Uterus (tissue), 4 donors: ENCODE data around the gene CLSTN2. TPM values are rescaled to one million over a fixed set of nuclear protein-coding genes. Genes with fewer than 3 reads are reported as not detected.

Experiments
- DNase-seq, 2 donors: peaks; one replicate each; pipeline ENCODE4 v3.0.0-alpha.2; 2019 to 2020
- H3K27ac ChIP-seq, 2 donors: fragments of 200-600 bp; sonication (generic); 1 replicate in 1 of 2; 2 replicates in 1 of 2; pipeline ENCODE4 v1.5.1; 2016 to 2018
- H3K27me3 ChIP-seq, 2 donors: fragments of 200-600 bp; sonication (generic); one replicate each; pipeline ENCODE4 v1.5.1; 2018 to 2019; ENCODE audit warnings: control low read depth in 1 of 2
- H3K36me3 ChIP-seq, 2 donors: fragments of 200-600 bp; sonication (generic); one replicate each; pipeline ENCODE4 v1.5.1; 2019; ENCODE audit warnings: control low read depth in 1 of 2
- H3K4me1 ChIP-seq, 2 donors: fragments of 200-600 bp; sonication (generic); one replicate each; pipeline ENCODE4 v1.5.1; 2018 to 2019; ENCODE audit warnings: control low read depth in 1 of 2
- H3K4me3 ChIP-seq, 2 donors: fragments of 200-600 bp; sonication (generic); 1 replicate in 1 of 2; 2 replicates in 1 of 2; pipeline ENCODE4 v1.5.1; 2018 to 2019; ENCODE audit warnings: mild to moderate bottlenecking in 1 of 2
- H3K9me3 ChIP-seq, 2 donors: fragments of 200-600 bp; sonication (generic); one replicate each; pipeline ENCODE4 v1.5.1; 2019; ENCODE audit warnings: control low read depth in 1 of 2
- CTCF ChIP-seq, 4 experiments: fragments of 200-600 bp in 2 of 4; fragments of 450-650 bp in 2 of 4; sonication (generic) in 2 of 4; IDR thresholded peaks; one replicate each; pipeline ENCODE4 v1.5.1; 2016 to 2019; ENCODE audit warnings: antibody characterized with exemption in 4 of 4, mild to moderate bottlenecking in 2 of 4, moderate library complexity in 1 of 4
- POLR2A ChIP-seq, 2 donors: fragments of 450-650 bp; IDR thresholded peaks; one replicate each; pipeline ENCODE4 v1.6.1; 2016; ENCODE audit warnings: antibody characterized with exemption in 2 of 2, mild to moderate bottlenecking in 1 of 2, moderate library complexity in 1 of 2
- intact Hi-C: fragments of 100-400 bp; cut with DNase I; formaldehyde crosslinking; loops from one replicate; pipeline ENCODE4 v1.15.1; 2023; ENCODE audit warnings: low total_unique reads
- total RNA-seq, 4 donors: library from RNA; depleted of rRNA in 3 of 4; stranded (reverse); fragments of >200 nt in 3 of 4; gene quantifications; one replicate each; pipeline versions ENCODE4 v1.1.0 to v1.2.4, GENCODE V29; 2014 to 2023
- donor health status: DM: yes; HTN: yes; CAD: no.

The CLSTN2 gene
- total RNA-seq, 4 donors from 2014 or later: 4.7 to 32.2 (median 19.2) TPM

- H3K27me3 ChIP-seq: no peaks in the 10 kb centered on the region
- no peaks in the 10 kb centered on the region for H3K36me3 ChIP-seq
- TF ChIP-seq POLR2A (IDR thresholded peaks at IDR 0.05) (no peak), CTCF (IDR thresholded peaks at IDR 0.05) (no peak)
- H3K4me1 ChIP-seq: no peaks in the 10 kb centered on the region
- H3K4me3 ChIP-seq: no peak overlapping the region
- DNase-seq: no peak
- intact Hi-C loops: no loop called here
- no peaks in the 10 kb centered on the region for H3K9me3 ChIP-seq
- H3K27ac ChIP-seq: no peak overlapping the region
These were observed 143.4 kb downstream of the CLSTN2 start for GRCh38 chr3:140078343-140078742.

GRCh38 chr3:140078940-140079339 lies 144.0 kb downstream of the CLSTN2 start:
- DNase-seq: no peak
- Histone ChIP-seq H3K36me3 (no peaks in the 10 kb centered on the region), H3K27ac (no peak overlapping the region), H3K9me3 (no peaks in the 10 kb centered on the region), H3K4me3 (no peak overlapping the region), H3K27me3 (no peaks in the 10 kb centered on the region), H3K4me1 (no peaks in the 10 kb centered on the region)
- no peak for TF ChIP-seq CTCF (IDR thresholded peaks at IDR 0.05)
- no peak for TF ChIP-seq POLR2A (IDR thresholded peaks at IDR 0.05)
- intact Hi-C loops: no loop called here

GRCh38 chr3:140081887-140082286 lies 146.9 kb downstream of the CLSTN2 start:
- no peak overlapping the region for H3K27ac ChIP-seq
- H3K36me3 ChIP-seq: no peaks in the 10 kb centered on the region
- H3K27me3 ChIP-seq: no peaks in the 10 kb centered on the region
- no peaks in the 10 kb centered on the region for H3K4me1 ChIP-seq
- TF ChIP-seq CTCF (IDR thresholded peaks at IDR 0.05) (no peak), POLR2A (IDR thresholded peaks at IDR 0.05) (no peak)
- DNase-seq: no peak
- intact Hi-C loops: no loop called here
- H3K9me3 ChIP-seq: no peaks in the 10 kb centered on the region
- H3K4me3 ChIP-seq: no peak overlapping the region

- no peak for DNase-seq
- Histone ChIP-seq H3K4me1 (no peaks in the 10 kb centered on the region), H3K4me3 (no peak overlapping the region), H3K27me3 (no peaks in the 10 kb centered on the region), H3K27ac (no peak overlapping the region), H3K9me3 (no peaks in the 10 kb centered on the region), H3K36me3 (no peaks in the 10 kb centered on the region)
- no peak for TF ChIP-seq CTCF (IDR thresholded peaks at IDR 0.05)
- intact Hi-C loops: no loop called here
These were observed 150.0 kb downstream of the CLSTN2 start for GRCh38 chr3:140085001-140085400.

- intact Hi-C loops: no loop called here
- Histone ChIP-seq H3K4me3 (no peak overlapping the region), H3K27ac (no peak overlapping the region), H3K27me3 (no peaks in the 10 kb centered on the region), H3K9me3 (no peaks in the 10 kb centered on the region), H3K36me3 (no peaks in the 10 kb centered on the region), H3K4me1 (no peaks in the 10 kb centered on the region)
- no peak for DNase-seq
- TF ChIP-seq POLR2A (IDR thresholded peaks at IDR 0.05) (no peak), CTCF (IDR thresholded peaks at IDR 0.05) (no peak)
These were observed 151.7 kb downstream of the CLSTN2 start for GRCh38 chr3:140086642-140087041.
